AG09319 (cell line): ENCODE measurements around the gene ALDH1A2.

ENCODE experiments used
- DNase-seq: peaks from one replicate; pipeline ENCODE4 v3.0.0-alpha.2; 2010; ENCODE audit warnings: low read depth; ENCODE audit errors: extremely low read depth
- TF ChIP-seq, protein P1 (sequence below): IDR thresholded peaks from 2 replicates; pipeline ENCODE4 v1.5.1; 2011; ENCODE audit warnings: low read depth, mild to moderate bottlenecking, inconsistent platforms, low read length, moderate library complexity

The ALDH1A2 gene

GRCh38 chr15:57941816-57942215 lies 123.7 kb downstream of the ALDH1A2 start:
- no peak for DNase-seq
- TF ChIP-seq, protein P1, sequence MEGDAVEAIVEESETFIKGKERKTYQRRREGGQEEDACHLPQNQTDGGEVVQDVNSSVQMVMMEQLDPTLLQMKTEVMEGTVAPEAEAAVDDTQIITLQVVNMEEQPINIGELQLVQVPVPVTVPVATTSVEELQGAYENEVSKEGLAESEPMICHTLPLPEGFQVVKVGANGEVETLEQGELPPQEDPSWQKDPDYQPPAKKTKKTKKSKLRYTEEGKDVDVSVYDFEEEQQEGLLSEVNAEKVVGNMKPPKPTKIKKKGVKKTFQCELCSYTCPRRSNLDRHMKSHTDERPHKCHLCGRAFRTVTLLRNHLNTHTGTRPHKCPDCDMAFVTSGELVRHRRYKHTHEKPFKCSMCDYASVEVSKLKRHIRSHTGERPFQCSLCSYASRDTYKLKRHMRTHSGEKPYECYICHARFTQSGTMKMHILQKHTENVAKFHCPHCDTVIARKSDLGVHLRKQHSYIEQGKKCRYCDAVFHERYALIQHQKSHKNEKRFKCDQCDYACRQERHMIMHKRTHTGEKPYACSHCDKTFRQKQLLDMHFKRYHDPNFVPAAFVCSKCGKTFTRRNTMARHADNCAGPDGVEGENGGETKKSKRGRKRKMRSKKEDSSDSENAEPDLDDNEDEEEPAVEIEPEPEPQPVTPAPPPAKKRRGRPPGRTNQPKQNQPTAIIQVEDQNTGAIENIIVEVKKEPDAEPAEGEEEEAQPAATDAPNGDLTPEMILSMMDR = no peak

DNA sequence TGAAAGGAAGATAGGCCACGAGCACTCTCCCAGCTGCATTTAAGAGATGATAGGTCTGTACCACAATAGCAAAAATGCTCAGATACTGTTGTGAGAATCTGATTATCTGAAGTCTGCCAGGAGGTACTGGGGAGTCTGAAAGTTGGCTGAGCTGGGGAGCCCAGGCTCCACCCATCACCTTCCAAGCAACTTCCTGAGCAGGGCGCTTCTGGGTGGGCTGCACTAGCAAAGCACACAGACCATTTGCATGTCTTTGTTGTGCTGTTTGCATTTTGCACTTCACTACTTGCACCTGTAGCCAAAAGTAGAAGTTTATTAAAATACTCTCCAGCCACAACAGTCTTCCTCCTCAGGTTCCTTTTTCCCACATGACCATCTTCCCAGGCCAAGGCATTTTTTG lies 133.2 kb downstream of the ALDH1A2 start:
- no peak for DNase-seq
- TF ChIP-seq, protein P1 = no peak

DNA sequence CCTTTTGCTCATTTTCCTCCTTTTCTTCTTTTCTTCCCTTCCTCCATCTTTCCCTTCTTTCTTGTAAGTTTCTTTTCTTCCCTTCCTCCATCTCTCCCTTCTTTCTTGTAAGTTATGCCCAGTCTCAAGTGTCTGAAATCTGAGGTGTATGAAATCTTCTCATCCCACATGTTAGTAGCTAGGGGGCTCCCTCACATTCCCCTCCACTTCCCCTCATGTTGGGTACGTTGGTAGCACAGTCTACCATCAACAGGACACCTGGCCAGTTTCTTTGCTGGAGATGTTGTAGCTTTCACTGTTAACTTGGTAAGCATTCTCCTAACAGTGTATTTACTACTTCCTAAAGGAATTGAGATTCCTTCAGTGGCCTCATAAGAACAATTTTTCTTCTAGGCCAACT lies 133.9 kb downstream of the ALDH1A2 start:
- TF ChIP-seq, protein P1 = no peak
- DNase-seq = no peak

GRCh38 chr15:57927091-57927631 lies 138.3 kb downstream of the ALDH1A2 start:
- TF ChIP-seq, protein P1 = no peak
- no peak for DNase-seq

- DNase-seq = no peak
- TF ChIP-seq, protein P1 = no peak
Measured at GRCh38 chr15:57925650-57926049, 139.9 kb downstream of the ALDH1A2 start.

- TF ChIP-seq, protein P1 = no peak
- DNase-seq = no peak
Measured at GRCh38 chr15:57924598-57924997, 140.9 kb downstream of the ALDH1A2 start.

DNA sequence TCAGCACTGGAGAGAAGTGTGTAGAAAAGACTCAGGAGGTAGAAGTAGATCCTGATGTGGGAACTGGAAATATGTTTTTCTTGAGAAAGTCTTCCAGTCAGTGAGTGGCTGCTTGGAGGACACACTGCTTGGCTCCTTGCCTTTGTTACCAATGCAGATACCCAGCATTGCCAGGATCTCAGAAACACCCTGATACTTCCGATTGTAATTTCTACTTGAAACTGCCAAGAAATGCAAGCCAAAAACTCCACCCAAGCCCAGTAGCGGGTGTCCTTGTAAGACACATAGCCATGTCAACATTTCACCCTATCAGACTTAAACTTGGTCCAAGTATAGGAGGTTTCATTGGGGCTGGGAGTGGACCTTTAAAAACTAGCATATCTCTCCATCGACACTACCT lies 141.8 kb downstream of the ALDH1A2 start:
- no peak for DNase-seq
- TF ChIP-seq, protein P1 = no peak
